IPS-20b (cell line): ENCODE results near the gene GGCX.

Experiments
- H3K27ac ChIP-seq: one replicate; pipeline ENCODE4 v1.5.1; 2013; ENCODE audit warnings: low read length
- H3K27me3 ChIP-seq: 2 replicates; pipeline ENCODE4 v1.6.1; 2013; ENCODE audit warnings: mild to moderate bottlenecking, low read length, inconsistent platforms; ENCODE audit not compliant: insufficient read depth
- H3K36me3 ChIP-seq: 2 replicates; pipeline ENCODE4 v1.6.1; 2013; ENCODE audit warnings: low read depth, mild to moderate bottlenecking, inconsistent platforms, low read length, moderate library complexity; ENCODE audit not compliant: insufficient read depth
- H3K4me1 ChIP-seq: 2 replicates; pipeline ENCODE4 v1.6.1; 2013; ENCODE audit warnings: mild to moderate bottlenecking, control low read depth, inconsistent platforms, low read length, moderate library complexity; ENCODE audit not compliant: insufficient read depth
- H3K4me3 ChIP-seq: 2 replicates; pipeline ENCODE4 v1.5.1; 2013; ENCODE audit warnings: mild to moderate bottlenecking, low read length, inconsistent platforms
- H3K9ac ChIP-seq: 2 replicates; pipeline ENCODE4 v1.6.1; 2013; ENCODE audit warnings: low read depth, mild to moderate bottlenecking, inconsistent platforms, low read length, moderate library complexity
- H3K9me3 ChIP-seq: 2 replicates; pipeline ENCODE4 v1.6.1; 2013; ENCODE audit warnings: mild to moderate bottlenecking, low read depth, low read length, inconsistent platforms; ENCODE audit not compliant: insufficient read depth

GGCX gene

DNA sequence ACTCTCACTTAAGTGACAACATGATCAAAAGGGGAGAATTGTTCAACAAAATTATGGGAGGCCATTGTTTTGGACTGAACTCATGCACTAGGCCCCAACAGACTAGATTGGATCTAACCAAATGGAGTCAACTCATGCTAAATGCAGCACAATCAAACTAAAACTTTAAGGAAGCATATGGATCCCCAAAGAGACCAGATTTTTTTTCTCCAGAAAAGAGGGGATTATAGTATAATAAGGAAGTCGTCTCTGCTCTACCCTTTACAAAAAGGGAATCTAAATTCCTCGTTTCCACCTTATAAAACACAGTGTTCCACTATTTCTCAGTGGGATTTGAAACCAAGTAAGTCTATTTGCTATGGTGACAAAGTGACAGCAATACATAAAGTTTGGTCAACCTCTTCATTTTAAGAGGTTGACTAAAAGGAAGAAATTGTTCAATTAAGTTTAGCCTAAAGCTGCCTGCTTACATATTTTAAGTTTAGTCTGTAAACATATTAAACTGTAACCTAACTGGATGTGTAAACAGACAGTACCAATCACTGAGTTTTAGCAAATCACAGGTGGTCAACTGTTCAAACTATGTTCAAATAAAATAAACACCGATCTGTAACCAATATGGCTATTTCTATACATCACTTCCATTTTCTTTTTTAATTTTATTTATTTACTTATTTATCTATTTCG is 63.2 kb downstream of the GGCX start:
- H3K4me1 ChIP-seq = no peaks in the 10 kb centered on the region
- no peaks in the 10 kb centered on the region for H3K36me3 ChIP-seq
- H3K9ac ChIP-seq = no peak overlapping the region
- no peak overlapping the region for H3K27ac ChIP-seq
- no peaks in the 10 kb centered on the region for H3K9me3 ChIP-seq
- H3K4me3 ChIP-seq = no peak overlapping the region
- no peaks in the 10 kb centered on the region for H3K27me3 ChIP-seq

DNA sequence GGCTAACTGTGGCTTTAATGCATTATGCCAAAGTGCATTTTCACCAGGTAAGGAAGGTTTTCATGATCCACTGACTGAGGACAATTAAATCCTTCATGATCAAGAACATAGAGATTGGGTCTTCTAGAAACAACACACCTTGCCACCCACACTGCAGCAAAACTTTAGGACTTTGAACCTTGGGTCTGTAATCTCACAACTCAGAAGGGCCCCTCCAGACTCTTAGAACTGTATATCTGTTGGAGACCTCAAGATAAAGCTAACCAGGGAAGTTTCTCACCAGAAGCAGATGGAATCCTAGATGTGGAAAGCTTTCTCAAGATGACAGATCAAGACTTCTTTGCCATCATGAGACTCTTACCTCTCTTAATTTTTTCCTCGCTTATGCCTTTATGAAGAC is 64.9 kb downstream of the GGCX start:
- no peak overlapping the region for H3K4me3 ChIP-seq
- H3K4me1 ChIP-seq = no peaks in the 10 kb centered on the region
- no peaks in the 10 kb centered on the region for H3K27me3 ChIP-seq
- H3K9me3 ChIP-seq = no peaks in the 10 kb centered on the region
- H3K27ac ChIP-seq = no peak overlapping the region
- no peaks in the 10 kb centered on the region for H3K36me3 ChIP-seq
- H3K9ac ChIP-seq = no peak overlapping the region
